GM18526 (cell line): ENCODE data around the gene MSI2.

ENCODE experiments used
- POLR2A ChIP-seq: IDR thresholded peaks from 3 replicates; pipeline ENCODE4 v1.6.1; 2011; ENCODE audit not compliant: insufficient read length; ENCODE audit errors: extremely low read depth

Gene MSI2

DNA sequence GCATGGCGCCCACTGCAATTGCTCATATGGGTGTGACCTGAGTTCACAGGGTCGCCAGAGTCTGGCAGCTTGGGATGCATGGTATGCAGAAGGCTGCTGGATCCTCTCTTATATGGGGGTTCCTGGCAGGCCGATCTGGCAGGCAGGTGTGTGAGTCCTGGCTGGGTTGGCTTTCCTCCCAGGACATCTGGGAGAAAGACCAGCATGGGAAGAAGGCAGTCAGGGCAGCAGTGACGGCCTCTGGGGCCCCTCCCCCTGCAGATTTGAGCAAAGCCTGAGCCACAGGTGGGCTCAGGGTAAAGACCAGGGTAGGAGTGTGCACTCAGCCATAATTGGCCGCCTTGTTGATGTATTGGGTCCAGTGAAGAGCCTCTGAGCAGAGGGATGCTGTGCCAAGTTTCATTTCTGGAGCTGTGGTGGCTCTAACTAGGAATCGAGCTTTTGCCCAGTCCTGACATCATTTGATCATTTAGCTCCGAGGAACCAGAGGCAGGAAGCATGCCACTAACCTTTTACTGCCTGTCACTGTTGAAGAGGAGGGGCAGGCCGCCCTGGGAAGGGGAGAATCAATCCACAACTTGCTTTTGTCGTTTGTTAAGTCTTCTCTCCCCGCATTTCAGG is 314.5 kb downstream of the MSI2 start:
- no peak for TF ChIP-seq POLR2A

DNA sequence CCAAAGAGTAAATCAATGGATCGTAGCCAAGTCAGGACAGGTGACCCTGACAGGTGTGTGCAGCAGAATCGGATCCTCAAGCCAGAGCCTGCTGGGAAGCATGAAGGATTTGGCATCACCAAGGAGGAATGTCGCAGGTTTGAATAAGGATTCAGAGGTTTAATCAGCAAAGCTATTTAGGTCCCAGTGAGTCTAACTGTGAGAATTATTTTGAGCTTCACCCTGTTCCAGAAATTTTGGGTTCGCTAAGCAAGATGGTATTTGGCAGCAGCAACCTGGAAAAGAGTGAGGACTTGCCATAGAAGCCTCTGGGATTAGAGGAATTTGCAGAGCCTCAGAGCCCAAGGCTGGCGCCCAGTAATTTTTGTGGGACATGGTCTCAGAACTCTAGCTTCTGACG is 315.7 kb downstream of the MSI2 start:
- no peak for TF ChIP-seq POLR2A

DNA sequence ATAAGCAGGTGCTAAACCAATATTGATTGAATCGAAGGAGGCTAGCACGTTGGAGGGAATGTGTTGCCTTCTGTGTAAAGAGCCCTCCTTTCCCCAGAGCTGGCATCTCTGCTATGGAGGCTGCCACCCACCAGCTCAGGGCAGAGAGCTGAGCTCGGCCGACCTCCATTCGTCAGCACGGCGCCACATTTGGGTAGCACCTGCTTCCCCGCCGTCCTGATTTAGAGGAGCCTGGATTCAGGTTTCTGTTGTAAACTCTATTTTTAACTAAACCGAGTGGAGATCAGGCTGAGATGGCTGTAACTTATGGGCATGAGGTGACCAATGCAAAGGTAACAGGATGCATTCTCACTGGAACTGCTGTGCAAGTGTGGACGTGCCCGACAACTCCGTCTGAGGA is 316.3 kb downstream of the MSI2 start:
- no peak for TF ChIP-seq POLR2A

DNA sequence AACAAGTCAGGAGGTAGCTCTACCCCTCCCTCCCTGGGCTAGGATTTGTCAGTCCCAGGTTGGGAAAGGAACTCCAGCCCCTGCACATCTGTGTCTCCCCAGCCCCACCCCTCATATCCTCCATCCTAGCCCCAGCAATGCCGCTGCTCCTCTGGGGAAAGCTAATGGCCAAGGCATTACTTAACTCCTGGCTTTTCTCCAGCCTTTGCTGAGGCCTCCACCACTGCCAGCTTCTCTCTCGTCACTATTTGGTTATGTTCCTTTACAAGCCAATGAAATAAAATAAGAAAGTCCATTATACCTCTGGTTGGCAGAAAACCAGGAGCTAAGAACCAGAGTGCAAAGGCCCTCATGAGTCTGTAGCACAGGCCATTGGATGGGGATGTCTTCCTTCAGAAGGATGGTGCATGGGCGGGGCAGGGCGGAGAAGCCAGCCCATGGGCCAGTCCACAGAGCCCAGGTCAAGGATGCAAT is 317.8 kb downstream of the MSI2 start:
- TF ChIP-seq POLR2A: no peak

DNA sequence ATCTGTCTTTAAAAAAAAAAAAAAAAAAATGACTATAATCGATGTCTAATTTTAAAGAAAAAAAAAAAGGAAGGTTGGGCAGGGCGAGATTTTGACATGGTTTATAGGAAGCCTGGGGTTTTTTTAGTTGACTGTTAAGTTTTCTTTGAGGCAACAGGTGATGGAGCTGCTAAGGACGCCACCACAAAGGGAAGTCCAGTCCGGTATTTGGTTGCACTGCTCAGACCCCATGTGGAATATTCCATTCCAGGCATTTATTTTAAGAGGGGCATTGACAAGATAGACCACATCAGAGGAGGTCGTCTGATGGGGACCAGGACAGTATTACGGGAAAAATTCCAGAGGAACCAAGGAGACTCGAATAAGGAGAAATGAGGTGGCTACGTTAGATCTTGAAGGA is 320.4 kb downstream of the MSI2 start:
- no peak for TF ChIP-seq POLR2A

DNA sequence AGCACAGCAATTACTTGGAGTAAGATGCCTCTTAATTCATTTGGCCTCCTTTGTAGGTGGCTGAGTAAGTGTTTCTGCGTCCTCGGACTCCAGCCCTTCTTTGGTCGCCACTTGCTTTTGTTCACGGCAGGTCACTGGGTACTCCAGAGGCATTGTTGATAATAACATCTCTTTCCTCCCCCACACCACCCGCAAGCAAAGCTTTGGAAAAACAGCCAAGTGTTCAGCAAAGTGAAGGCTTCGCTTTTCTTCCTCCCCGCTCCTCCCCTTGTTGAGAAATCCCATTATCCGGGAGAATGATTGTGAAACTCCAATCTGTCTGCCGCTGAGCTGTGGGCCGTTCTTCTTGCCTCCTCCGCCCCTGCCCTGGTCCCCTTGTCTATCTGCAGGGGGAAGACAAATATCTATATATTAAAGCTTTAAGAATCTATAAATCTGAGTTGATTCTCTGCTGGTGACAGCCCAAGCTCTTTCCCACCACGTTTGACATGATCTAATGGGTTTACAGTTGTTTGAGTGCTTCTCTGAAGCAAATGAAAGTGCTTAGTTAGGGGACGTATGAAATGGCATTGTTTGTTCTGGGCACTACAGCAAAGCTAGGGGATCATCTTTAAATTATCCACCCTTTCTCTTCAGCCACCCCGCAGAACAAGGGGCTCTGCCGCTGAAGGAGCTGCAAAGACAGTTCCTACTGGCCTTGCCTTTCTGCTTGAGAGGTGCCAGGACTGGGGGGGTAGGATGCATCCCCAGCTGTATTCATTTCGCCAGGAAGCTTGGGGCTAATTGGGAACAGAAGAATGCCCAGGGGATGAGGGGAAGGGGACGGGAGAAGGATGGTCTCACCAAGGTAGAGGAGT is 321.7 kb downstream of the MSI2 start:
- TF ChIP-seq POLR2A: no peak

DNA sequence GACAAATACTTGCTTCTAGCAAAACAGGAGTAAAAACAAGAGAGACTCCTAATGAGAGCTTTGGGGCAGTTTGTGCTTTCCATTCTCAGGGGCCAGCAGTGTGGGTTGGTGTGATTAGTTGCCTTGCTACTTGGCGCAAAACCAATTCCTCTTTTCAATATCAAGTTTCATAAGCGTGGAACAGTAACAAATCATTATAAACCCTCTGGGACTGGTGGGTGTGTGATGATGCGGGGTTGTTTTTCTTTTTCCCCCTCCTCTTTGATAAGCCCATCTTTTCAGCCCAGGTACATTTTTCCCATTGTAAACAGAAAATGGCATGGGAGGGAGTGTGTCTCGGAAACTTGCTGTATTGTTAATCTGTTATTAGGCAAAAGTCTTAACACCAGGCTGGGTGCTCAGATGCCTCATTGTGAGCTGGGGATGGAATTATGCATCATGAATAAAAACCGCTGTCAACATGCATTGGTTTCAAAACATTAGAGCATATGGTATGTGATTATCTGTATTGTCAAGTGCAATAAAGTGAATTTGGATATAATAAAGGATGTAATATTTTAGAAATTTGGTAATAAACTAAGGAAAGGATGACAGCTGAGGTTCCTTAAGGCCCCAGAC is 322.4 kb downstream of the MSI2 start:
- no peak for TF ChIP-seq POLR2A

DNA sequence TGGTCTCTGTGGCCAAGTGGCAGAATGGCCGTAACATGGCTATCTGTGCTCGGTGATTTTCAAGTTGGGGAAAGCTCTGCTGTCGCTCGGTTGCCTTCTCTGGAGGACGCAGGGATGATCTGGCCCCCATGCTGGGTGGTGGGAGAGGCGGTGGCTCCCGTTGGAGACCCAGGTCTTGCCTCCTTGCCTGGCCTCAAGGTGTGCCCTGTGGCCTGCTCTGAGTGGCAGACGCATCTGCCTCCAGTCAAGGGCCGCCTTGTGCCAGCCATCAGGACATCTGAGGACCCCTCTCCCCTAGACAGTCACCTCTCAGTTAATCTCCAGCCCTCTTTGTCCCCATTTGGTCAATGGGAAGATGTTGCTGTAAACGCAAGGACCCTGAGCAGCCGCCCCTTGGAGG is 322.9 kb downstream of the MSI2 start:
- TF ChIP-seq POLR2A: no peak

DNA sequence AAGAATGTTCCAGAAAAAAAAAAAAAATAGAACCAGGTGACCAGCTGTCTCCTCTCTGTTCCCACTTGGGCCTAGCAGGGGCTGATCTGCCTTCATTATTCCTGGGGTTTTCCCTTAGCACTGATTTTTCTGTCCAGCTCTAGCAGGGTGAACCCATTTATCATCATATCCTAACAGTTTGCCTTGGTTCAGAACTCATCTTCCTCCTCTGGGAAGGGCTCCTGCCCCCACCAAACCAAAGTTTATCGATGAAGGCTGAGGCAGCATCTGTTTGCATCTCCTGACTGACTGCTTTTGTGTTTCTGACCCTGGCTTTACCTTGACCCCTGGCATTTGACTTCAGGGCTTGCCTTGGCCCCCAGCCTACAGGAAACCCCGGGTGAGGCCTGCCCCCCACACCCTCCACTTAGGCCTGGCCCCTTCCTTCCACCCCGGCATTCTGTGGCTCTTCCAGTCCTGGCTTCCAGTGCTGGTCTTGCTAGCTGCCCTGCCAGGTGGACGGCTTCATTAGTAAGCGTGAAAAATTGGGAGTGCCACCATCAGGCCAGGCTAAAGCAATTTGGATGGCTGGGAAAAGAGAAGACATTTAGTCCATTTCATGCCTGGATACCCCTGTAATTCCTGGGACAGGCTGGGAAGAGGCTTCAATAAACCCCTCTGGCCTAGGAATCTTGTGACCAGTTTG is 323.9 kb downstream of the MSI2 start:
- no peak for TF ChIP-seq POLR2A

DNA sequence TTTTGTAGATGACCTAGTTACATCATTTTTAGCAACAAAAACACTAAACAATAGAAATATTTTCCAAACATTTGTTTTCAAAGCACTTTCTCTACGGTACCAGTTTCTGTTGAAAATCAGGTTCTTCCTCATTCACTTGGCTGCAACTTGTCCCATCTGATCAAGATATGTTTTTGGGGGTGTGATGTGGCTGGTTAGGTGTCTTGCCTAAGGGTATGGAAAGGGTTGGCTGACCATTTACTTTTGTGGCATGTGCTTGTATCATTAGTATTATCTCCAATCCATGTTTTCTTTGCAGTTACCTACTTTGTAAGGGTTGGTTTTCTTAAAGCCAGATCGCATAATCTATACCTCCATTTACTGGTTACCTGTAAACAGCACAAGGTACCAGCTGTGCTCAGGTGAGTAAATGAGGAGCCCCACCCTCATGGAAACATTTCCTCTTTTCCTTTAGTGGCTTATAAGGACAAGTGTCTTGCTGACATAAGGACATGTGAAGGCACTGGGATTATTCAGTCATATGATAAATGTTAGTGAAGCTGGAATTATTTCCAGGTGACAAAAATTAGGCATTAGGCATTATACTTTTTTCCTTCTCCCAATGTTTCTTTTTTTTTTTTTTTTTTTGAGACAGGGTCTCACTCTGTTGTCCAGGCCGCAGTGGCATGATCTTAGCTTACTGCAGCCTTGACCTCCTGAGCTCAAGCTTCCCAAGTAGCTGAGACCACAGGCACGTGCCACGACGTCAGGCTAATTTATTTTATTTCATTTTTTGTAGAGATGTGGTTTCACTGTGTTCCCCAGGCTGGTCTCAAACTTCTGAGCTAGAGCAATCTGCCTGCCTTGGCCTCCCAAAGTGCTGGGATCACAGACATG is 326.8 kb downstream of the MSI2 start:
- TF ChIP-seq POLR2A: no peak

DNA sequence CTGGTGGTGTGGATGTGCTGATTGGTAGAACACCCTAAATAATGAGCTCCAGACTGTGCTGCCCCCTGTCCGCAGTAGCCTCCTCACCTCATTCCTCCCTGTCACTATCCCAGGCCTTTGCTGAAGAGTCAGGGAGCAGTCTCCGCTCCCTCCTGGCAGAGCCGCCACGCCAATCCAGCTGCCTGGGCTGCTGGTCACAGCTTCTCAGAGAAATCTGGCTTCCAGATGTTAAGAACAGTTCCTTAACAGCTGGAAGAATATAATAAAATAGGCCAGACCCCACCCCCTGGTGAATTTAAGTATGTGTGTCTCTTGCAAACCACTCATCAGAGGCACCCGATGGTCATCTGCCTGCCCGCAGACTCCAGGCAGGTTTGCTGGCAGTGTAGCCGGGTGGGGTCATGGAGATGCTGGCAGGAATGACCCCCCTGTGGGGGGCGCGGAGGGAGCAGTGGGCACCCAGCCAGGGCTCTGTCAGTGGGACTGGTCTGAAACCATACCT is 327.8 kb downstream of the MSI2 start:
- TF ChIP-seq POLR2A: no peak

DNA sequence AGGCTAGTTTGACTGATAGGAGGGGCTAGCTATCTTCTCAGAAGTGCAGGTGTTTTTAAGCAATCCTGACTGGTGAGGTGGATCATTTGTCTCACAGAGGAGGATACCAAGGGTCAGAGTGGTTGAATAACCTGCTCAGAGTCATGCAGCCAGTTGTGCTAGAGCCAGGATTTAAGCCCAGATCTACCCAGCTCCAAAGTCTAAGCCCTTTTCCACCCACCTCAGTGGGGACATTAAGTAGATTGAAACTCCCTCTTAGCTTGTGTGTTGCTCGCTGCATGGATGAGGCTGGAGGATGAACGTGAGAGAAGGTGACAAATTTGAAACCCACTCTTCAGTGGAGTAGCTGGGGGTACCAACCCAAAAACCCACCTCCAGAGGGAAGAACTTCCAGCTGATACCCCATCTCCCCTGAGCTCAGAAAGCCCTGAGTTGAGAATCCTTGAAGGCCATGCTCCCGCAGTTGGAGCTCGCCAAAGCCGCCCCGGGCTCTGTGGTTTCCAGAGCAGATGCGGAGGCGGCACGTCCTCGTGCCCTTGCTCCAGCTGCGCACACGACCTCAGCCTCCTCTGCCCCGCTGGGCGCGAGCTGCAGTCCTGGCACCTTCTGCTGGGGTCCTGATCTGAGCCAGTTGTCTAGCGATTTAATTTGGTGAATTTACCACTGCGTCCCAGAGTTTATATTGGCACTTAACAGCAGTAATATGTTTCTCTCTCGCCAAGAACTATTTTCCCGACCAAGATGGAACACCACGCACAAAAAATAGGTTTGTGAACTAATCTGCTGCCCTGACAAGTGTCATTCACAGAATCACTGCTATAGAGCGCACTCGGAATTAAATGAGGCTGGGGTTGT is 329.2 kb downstream of the MSI2 start:
- no peak for TF ChIP-seq POLR2A

DNA sequence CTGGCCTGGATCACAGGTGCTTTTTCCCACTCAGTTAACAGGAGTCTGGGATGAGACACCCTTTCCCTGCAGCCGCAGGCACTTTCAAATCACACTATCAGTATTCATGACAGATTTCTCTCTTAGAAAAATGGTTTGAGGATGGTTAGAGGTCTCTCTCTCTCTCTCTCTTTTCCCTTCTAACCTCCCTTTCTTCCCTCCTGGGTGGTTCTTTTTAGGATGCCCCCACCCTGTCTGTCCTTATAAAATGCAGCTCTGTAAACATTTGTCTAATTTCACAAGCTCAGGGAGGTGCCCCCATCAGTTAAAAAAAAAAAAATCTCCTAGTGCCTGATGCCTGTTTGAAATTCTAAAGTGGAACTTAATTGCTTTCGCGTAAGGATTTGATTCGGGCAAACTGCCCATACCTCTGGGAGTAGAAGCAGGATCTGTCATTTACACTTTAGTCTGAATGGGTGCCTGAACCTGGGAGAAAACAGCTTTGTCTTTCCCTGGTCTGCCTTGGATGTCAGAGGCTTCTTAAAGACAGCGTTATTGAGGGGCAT is 329.9 kb downstream of the MSI2 start:
- TF ChIP-seq POLR2A: no peak

DNA sequence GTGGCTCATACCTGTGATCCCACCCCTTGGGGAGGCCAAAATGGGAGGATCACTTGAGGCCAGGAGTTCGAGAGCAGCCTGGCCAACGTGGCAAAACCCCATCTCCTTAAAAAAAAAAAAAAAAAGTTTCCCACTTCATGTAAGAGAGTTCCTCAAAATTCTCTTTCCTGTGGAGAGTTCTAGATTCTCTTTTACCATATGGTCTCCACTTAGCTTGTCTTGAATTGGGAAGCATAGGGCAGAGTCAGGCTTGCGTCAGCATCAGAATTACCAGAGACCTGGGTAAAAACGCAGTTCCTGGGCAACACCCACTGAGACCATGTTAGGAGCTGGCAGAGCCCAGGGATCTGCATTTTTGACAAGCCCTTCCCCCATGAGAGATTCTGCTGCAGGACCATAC is 330.4 kb downstream of the MSI2 start:
- no peak for TF ChIP-seq POLR2A
